ENCODE results near the gene SLC10A2. TPM values are rescaled to one million over a fixed set of nuclear protein-coding genes. Genes with fewer than 3 reads are reported as not detected.
"Not testable (repeated sequence)": the region's sequence is repeated elsewhere in the genome, so short reads cannot be mapped to it uniquely, and the experiment has no call there.

Gene SLC10A2
- polyA plus RNA-seq (2011; rRNA removed) (not detected in 2 replicates), polyA minus RNA-seq (2011; rRNA and poly(A)+ RNA removed) (not detected in 2 replicates)

DNA sequence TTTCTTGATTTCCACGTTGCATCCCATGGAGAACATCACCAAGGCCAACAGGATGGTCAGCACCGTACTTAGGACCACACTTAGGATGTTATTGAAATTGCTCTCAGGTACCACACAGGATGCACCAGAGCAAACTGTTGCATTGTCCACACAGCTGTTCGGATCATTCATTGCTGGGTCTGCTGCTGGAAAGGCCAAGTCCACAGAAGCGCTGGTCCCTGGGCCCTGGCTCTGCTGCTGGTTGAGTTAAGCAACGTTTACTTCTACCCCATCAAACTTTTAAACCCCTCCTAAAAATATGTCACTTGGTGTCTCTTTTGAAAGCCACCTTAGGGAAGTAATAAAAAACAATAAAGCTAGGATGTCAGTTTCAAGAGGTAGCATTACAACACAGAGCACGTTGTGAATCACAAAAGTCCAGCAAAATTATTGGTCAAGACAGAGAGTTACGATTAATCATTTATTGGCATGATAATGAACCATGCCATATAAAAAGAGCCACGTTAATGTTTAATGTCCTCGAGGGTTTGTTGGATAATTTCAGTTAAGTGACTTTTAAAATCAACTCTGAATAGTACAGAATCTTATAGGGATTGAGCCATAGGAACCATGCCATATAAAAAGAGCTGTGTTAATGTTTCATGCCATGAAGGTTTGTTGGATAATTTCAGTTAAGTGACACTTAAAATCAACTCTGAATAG lies at the start of gene SLC10A2:
SLC10A2 (minus strand) TSS at position 339 of the 702 bp plus-strand sequence; CDS start at position 171, 168 bp downstream.
- Histone ChIP-seq H3K27ac (ENCODE audit: low read depth, low read length) (no peak within 1 kb of the TSS), H3K9me3 (ENCODE audit: control insufficient read depth, insufficient read depth, low read length) (peaks cover 18% of the 10 kb centered on the region), H3K27me3 (ENCODE audit: control insufficient read depth, insufficient read depth, low read length) (no peaks in the 10 kb centered on the region), H3K4me3 (ENCODE audit: low read depth, low read length) (no peak within 1 kb of the TSS)
- TF ChIP-seq, protein P1, sequence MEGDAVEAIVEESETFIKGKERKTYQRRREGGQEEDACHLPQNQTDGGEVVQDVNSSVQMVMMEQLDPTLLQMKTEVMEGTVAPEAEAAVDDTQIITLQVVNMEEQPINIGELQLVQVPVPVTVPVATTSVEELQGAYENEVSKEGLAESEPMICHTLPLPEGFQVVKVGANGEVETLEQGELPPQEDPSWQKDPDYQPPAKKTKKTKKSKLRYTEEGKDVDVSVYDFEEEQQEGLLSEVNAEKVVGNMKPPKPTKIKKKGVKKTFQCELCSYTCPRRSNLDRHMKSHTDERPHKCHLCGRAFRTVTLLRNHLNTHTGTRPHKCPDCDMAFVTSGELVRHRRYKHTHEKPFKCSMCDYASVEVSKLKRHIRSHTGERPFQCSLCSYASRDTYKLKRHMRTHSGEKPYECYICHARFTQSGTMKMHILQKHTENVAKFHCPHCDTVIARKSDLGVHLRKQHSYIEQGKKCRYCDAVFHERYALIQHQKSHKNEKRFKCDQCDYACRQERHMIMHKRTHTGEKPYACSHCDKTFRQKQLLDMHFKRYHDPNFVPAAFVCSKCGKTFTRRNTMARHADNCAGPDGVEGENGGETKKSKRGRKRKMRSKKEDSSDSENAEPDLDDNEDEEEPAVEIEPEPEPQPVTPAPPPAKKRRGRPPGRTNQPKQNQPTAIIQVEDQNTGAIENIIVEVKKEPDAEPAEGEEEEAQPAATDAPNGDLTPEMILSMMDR (IDR thresholded peaks at IDR 0.05; ENCODE audit: low read depth, low read length), result no peak
- no peak for DNase-seq (ENCODE audit: low read depth, low spot score)
- ChIA-PET POLR2A (no interaction called here), CTCF (no interaction called here)

DNA sequence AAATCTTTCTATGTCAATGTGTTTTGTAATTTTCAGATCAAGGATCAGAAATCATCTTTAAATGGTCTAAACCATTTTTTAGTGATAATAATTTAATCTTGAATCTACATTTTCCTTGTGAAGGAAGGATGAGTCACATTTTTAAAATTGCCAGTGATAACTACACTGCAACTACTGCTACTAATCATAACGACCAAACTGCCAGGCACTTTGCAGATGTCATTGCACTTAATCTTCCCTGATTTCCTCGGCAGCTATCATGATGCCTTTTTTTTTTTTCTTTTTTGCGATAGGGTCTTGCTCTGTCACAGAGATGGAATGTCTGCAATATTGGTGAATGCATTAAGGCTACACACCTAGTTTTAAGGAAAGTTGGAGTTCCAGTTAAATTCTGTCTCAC lies 41.4 kb upstream of the SLC10A2 start:
- POLR2A ChIA-PET, result no interaction called here

GRCh38 chr13:103104340-103104739 lies 38.1 kb upstream of the SLC10A2 start:
- H3K27ac ChIP-seq (ENCODE audit: low read depth, low read length), result no peak overlapping the region
- no peak for DNase-seq (ENCODE audit: low read depth, low spot score)
- peaks cover 20% of the 10 kb centered on the region for H3K9me3 ChIP-seq (ENCODE audit: control insufficient read depth, insufficient read depth, low read length)
- TF ChIP-seq, protein P1 (IDR thresholded peaks at IDR 0.05; ENCODE audit: low read depth, low read length), result no peak
- POLR2A ChIA-PET, result no interaction called here
- no peak overlapping the region for H3K4me3 ChIP-seq (ENCODE audit: low read depth, low read length)
- CTCF ChIA-PET, result no interaction called here
- no peaks in the 10 kb centered on the region for H3K27me3 ChIP-seq (ENCODE audit: control insufficient read depth, insufficient read depth, low read length)

More for the DNA sequence above, 41.4 kb upstream of the SLC10A2 start:
- Histone ChIP-seq H3K27me3 (ENCODE audit: control insufficient read depth, insufficient read depth, low read length) (no peaks in the 10 kb centered on the region), H3K4me3 (ENCODE audit: low read depth, low read length) (no peak overlapping the region), H3K27ac (ENCODE audit: low read depth, low read length) (no peak overlapping the region), H3K9me3 (ENCODE audit: control insufficient read depth, insufficient read depth, low read length) (peaks cover 13% of the 10 kb centered on the region; the same call in 1 of the 2 replicates)
- no peak for DNase-seq (ENCODE audit: low read depth, low spot score)
- CTCF ChIA-PET, result no interaction called here
- TF ChIP-seq, protein P1 (IDR thresholded peaks at IDR 0.05; ENCODE audit: low read depth, low read length), result no peak

GRCh38 chr13:103103456-103103855 lies 37.2 kb upstream of the SLC10A2 start:
- H3K27ac ChIP-seq (ENCODE audit: low read depth, low read length); H3K4me3 ChIP-seq (ENCODE audit: low read depth, low read length); POLR2A ChIA-PET; DNase-seq (ENCODE audit: low read depth, low spot score); H3K27me3 ChIP-seq (ENCODE audit: control insufficient read depth, insufficient read depth, low read length); CTCF ChIA-PET: not testable (repeated sequence)
- peaks cover 17% of the 10 kb centered on the region for H3K9me3 ChIP-seq (ENCODE audit: control insufficient read depth, insufficient read depth, low read length)

- peaks cover 16% of the 10 kb centered on the region for H3K9me3 ChIP-seq (ENCODE audit: control insufficient read depth, insufficient read depth, low read length)
- no peak for DNase-seq (ENCODE audit: low read depth, low spot score)
- H3K27ac ChIP-seq (ENCODE audit: low read depth, low read length), result no peak overlapping the region
- H3K27me3 ChIP-seq (ENCODE audit: control insufficient read depth, insufficient read depth, low read length), result no peaks in the 10 kb centered on the region
- no peak overlapping the region for H3K4me3 ChIP-seq (ENCODE audit: low read depth, low read length)
- TF ChIP-seq, protein P1 (IDR thresholded peaks at IDR 0.05; ENCODE audit: low read depth, low read length), result no peak
- POLR2A ChIA-PET, result no interaction called here
- CTCF ChIA-PET, result no interaction called here
Measured at GRCh38 chr13:103102482-103102881, 36.3 kb upstream of the SLC10A2 start.

All from AG04450 (cell line).